ENCODE measurements around the gene URB1.

DNA sequence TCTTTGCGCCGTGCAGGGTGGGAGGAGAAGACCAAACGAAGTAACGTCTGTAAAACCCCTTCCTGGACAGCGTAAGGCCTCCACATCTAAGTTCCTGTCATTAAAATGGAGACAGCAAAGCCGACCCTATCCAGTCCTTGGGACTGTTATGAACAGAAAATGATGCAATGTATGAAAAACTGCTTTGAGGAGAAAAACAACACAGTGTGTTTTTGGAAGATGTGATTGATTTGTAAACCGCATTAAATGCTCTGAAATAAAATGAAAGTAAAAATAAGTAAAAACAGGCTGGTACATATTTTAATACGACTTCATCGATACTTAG is 827 bp upstream of the URB1 start:
- TF ChIP-seq, protein P1, sequence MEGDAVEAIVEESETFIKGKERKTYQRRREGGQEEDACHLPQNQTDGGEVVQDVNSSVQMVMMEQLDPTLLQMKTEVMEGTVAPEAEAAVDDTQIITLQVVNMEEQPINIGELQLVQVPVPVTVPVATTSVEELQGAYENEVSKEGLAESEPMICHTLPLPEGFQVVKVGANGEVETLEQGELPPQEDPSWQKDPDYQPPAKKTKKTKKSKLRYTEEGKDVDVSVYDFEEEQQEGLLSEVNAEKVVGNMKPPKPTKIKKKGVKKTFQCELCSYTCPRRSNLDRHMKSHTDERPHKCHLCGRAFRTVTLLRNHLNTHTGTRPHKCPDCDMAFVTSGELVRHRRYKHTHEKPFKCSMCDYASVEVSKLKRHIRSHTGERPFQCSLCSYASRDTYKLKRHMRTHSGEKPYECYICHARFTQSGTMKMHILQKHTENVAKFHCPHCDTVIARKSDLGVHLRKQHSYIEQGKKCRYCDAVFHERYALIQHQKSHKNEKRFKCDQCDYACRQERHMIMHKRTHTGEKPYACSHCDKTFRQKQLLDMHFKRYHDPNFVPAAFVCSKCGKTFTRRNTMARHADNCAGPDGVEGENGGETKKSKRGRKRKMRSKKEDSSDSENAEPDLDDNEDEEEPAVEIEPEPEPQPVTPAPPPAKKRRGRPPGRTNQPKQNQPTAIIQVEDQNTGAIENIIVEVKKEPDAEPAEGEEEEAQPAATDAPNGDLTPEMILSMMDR (IDR thresholded peaks at IDR 0.05 in 4 of 5, conservative IDR thresholded peaks at IDR 0.05 in 1 of 5) = no peak
- no peak for TF ChIP-seq POLR2A (IDR thresholded peaks at IDR 0.05)

Measured in gastrocnemius medialis (tissue), 4 donors.